GM12892 (cell line): ENCODE results near the gene IL2RA.
A peak's percentile ranks its signal among the peaks of the same experiment; 100 is the strongest.
"Not testable (repeated sequence)": the region's sequence is repeated elsewhere in the genome, so short reads cannot be mapped to it uniquely, and the experiment has no call there.

Experiments used
- DNase-seq: peaks from one replicate; pipeline ENCODE4 v3.0.0; 2011; ENCODE audit not compliant: insufficient read length
- FAIRE-seq: peaks from 2 replicates; lab custom pipeline; 2011; peaks lifted over from hg19 to GRCh38; lab: Jason Lieb, UNC
- POLR2A ChIP-seq: IDR thresholded peaks from 2 replicates; pipeline ENCODE4 v1.6.1; 2011; ENCODE audit warnings: low read depth, low read length, control low read depth
- POLR2AphosphoS5 ChIP-seq: IDR thresholded peaks from 2 replicates; pipeline ENCODE4 v1.6.1; 2011; ENCODE audit warnings: low read depth, low read length, control low read depth
- TAF1 ChIP-seq: IDR thresholded peaks from 2 replicates; pipeline ENCODE4 v1.6.1; 2011; ENCODE audit warnings: low read depth, mild to moderate bottlenecking, control low read depth, low read length, borderline replicate concordance

Gene IL2RA

GRCh38 chr10:6052247-6053221, 9.6 kb downstream of the IL2RA start:
- FAIRE-seq = peak; percentile 87
- DNase-seq = no peak
- no peak; the same call in 1 of the 2 replicates for TF ChIP-seq POLR2AphosphoS5

GRCh38 chr10:6050801-6051445, 11.2 kb downstream of the IL2RA start:
- DNase-seq (peak; percentile 60), FAIRE-seq (peak; percentile 95)
- TF ChIP-seq TAF1 = no peak; the same call in 1 of the 2 replicates
- TF ChIP-seq POLR2A = no peak; the same call in 1 of the 2 replicates
- no peak for TF ChIP-seq POLR2AphosphoS5

DNA sequence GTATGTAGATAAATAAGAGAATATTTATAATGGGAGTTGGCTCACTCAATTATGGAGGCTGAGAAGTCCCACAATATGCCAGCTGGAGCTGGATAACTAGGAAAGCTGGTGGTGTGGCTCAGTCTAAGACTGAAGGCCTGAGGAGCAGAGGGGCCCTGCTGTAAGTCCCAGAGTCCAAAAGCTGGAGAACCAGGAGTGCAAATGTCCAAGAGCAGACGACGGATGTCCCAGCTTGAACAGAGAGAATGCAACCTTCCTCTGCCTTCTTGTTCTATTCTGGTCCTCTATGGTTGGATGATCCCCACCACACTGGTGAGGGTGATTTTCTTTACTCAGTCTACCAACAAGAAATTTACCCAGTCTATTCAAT, 13.2 kb downstream of the IL2RA start:
- TF ChIP-seq TAF1 (no peak), POLR2A (no peak), POLR2AphosphoS5 (no peak)
- peak; percentile 57 for FAIRE-seq
- no peak for DNase-seq

DNA sequence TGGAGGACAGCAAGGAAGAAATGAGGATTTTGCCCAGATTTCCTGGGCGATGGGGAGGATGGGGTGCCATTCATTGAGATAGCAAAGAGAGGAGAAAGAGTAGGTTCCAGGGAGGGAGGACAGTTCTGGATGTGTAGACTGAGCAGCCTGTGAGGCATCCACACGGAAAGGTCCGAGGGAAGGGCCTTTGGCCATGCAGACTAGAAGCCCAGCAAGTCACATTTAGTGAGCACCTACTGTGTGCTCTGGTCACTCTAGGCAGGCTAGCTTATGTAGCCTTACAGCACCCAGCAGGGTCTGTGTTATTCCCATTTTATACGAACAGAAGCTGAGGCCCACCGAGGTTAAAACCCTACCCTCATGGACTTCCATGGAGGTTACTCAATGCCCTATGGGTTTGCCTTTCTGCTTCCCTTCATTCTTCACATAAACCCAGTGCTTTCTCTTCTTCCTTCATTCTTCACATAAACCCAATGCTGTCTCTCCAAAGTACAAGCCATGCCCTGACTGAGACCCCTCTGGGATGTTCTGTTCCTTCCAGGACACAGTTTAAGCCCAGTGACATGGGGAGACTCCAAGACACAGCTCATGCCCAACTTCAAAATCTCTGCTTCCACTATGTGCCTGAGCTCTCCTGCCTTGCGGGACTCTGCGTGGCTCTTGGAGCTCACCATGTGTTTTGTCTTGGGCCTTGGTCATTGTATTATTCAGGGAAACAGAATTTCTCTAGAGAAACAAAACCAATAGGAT, 13.7 kb downstream of the IL2RA start:
- DNase-seq (no peak), FAIRE-seq (no peak)
- no peak for TF ChIP-seq TAF1
- TF ChIP-seq POLR2A = no peak
- no peak for TF ChIP-seq POLR2AphosphoS5

- TF ChIP-seq TAF1 (no peak), POLR2AphosphoS5 (no peak), POLR2A (no peak)
- DNase-seq = no peak
- no peak for FAIRE-seq
Observed at GRCh38 chr10:6047847-6048246, 14.3 kb downstream of the IL2RA start.

DNA sequence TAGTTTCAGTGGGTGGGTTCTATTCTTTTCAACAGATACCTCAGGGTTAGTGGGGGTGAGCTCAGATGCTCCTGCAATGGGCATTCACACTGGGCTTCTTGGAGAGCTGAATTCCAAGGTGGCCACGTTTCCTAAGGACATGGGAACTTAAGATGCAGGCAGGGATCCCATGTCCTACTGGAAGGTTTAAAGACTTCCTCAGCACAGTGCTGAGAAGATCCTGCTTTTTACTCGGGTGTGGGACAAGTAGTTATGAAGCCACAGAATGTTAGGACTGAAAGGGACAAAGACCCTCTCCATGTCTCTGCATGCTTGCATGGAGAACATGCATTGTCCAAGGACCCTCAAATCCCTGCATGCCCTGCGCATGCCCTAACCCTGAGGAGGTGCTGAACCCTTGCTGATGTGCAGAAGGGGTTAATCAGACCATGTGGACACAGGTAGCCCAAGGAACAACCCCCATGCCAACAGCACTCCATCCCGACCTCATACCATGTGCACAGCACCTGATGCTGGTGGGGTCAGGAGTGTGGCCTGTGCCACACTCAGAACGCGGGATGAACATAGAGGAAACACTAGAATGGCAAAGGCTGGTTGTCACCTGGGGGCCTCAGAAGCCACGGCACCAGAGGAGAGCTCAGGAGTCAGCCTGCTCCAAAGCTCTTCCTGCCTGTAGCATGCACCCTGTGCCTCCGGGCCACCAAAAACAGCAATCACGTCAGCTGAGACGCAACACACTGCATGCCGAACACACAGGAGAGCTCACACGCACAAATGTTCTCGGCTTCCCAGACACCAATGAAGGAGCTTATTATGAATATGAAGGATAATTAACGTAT, 15.2 kb downstream of the IL2RA start:
- peak; percentile 27 for FAIRE-seq
- DNase-seq = no peak
- TF ChIP-seq POLR2AphosphoS5 (no peak), POLR2A (no peak), TAF1 (no peak)

GRCh38 chr10:6045878-6046772, 16.0 kb downstream of the IL2RA start:
- no peak for TF ChIP-seq POLR2AphosphoS5
- no peak for TF ChIP-seq TAF1
- no peak for TF ChIP-seq POLR2A
- FAIRE-seq = peak; percentile 61
- no peak for DNase-seq

DNA sequence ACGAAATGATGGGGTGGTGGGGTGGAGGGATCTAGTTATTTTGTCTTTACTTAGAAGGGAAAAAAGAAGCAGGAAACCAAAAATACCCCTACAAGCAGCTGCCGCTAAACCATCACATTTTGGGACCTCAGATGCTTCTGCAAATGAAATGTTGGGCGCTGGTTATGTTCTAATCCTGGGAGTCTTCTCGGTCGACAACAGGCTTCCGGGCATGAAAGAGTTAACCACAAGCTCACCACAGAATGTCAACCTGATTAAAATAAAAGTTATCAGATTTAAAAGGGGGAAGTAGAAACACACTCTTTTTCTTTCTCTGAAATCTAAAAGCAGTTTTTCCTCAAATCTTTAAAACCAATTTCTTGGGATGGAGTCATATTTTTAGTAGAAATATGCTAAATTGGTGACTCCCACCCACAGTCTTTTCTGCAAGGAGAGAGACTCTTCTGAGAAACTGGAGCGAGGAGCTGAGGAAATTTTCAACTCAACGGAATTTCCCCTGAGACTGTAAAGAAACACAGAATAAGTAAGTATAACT, 16.8 kb downstream of the IL2RA start:
- DNase-seq = no peak
- FAIRE-seq = peak; percentile 74
- TF ChIP-seq POLR2A (no peak), TAF1 (no peak), POLR2AphosphoS5 (no peak)

DNA sequence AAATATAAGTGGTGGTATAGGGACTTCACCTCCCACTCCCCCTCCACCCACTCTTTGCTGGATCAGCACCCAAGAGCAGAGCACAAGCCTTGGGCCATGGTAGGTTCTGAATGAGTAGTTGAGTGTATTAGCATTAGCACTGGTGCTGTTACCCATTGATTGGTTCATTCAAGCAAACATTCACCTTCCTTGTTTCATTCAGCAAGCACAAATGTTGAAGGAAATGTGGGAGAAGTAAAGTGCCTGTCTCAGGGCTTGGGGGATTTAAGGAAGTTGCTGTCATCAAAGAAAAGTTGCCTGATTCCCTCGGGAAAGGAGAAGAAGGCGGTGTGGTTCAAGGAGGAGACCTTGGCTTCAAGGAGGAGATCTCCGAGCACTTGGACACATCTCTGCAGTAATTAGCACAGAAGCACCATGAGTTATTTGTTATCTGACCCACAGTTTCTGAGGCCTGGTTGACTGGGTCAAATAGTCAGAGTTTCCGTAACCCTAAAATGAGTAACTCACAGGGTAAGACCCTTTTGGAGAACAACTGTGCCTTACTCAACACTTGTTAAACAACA, 17.3 kb downstream of the IL2RA start:
- TF ChIP-seq TAF1 = no peak
- TF ChIP-seq POLR2AphosphoS5 = no peak; the same call in 1 of the 2 replicates
- FAIRE-seq = peak; percentile 95

GRCh38 chr10:6044060-6044459, 18.1 kb downstream of the IL2RA start:
- DNase-seq (no peak), FAIRE-seq (no peak)
- TF ChIP-seq POLR2A = no peak
- no peak for TF ChIP-seq TAF1
- TF ChIP-seq POLR2AphosphoS5 = no peak

More for the DNA sequence above, 17.3 kb downstream of the IL2RA start:
- DNase-seq = no peak

GRCh38 chr10:6043377-6043776, 18.8 kb downstream of the IL2RA start:
- DNase-seq, FAIRE-seq: not testable (repeated sequence)
